GM13976 (cell line): Measurements from ENCODE around the gene MAGI3.

Experiments
- DNase-seq: peaks from one replicate; pipeline ENCODE4 v3.0.0; 2012; ENCODE audit warnings: low spot score
- in situ Hi-C: fragments of 300-500 bp; cut with MboI; formaldehyde crosslinking; loops from one replicate; pipeline ENCODE4 v1.12.0; 2022; ENCODE audit warnings: low sequenced_read_pairs, mixed read lengths, inconsistent platforms; ENCODE audit not compliant: unreplicated experiment
- TF ChIP-seq, protein P1 (sequence below): IDR thresholded peaks from 2 replicates; pipeline ENCODE4 v1.5.1; 2012; ENCODE audit warnings: borderline replicate concordance, mild to moderate bottlenecking; ENCODE audit not compliant: insufficient read depth; ENCODE audit errors: extremely low read depth, missing control alignments, control extremely low read depth

Gene MAGI3

DNA sequence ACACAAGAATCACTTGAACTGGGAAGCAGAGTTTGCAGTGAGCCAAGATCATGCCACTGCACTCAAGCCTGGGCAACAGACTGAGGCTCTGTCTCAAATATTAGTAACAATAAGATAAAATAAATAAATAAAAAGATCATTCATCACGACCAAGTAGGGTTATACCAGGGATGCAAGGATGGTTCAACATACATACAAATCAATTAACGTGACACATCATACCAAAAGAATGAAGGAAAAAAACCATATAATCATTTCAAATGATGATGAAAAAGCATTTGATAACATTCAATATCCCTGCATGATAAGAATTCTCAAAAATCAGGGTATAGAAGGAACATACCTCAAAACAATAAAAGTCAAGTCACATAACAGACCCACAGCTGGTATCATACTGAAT, 330.7 kb downstream of the MAGI3 start:
- no peak for DNase-seq
- in situ Hi-C loops = no loop called here
- TF ChIP-seq, protein P1, sequence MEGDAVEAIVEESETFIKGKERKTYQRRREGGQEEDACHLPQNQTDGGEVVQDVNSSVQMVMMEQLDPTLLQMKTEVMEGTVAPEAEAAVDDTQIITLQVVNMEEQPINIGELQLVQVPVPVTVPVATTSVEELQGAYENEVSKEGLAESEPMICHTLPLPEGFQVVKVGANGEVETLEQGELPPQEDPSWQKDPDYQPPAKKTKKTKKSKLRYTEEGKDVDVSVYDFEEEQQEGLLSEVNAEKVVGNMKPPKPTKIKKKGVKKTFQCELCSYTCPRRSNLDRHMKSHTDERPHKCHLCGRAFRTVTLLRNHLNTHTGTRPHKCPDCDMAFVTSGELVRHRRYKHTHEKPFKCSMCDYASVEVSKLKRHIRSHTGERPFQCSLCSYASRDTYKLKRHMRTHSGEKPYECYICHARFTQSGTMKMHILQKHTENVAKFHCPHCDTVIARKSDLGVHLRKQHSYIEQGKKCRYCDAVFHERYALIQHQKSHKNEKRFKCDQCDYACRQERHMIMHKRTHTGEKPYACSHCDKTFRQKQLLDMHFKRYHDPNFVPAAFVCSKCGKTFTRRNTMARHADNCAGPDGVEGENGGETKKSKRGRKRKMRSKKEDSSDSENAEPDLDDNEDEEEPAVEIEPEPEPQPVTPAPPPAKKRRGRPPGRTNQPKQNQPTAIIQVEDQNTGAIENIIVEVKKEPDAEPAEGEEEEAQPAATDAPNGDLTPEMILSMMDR = no peak

DNA sequence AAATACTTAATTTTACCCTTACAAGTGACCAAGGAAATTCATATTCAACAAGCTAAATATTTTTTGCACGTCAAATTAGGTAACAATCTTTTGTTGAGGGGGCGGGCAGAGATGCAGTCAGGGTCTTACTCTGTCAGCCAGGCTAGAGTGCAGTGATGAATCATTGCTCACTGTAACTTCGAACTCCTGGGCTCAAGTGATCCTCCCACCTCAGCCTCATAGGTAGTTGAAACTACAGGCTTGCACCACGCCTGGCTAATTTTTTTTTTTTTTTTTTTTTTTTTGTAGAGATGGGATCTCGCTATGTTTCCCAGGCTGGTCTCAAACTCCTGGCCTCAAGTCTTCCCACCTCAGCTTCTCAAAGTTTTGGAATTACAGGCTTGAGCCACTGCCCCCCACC, 342.5 kb downstream of the MAGI3 start:
- TF ChIP-seq, protein P1 = no peak
- no peak for DNase-seq
- in situ Hi-C loops = no loop called here

DNA sequence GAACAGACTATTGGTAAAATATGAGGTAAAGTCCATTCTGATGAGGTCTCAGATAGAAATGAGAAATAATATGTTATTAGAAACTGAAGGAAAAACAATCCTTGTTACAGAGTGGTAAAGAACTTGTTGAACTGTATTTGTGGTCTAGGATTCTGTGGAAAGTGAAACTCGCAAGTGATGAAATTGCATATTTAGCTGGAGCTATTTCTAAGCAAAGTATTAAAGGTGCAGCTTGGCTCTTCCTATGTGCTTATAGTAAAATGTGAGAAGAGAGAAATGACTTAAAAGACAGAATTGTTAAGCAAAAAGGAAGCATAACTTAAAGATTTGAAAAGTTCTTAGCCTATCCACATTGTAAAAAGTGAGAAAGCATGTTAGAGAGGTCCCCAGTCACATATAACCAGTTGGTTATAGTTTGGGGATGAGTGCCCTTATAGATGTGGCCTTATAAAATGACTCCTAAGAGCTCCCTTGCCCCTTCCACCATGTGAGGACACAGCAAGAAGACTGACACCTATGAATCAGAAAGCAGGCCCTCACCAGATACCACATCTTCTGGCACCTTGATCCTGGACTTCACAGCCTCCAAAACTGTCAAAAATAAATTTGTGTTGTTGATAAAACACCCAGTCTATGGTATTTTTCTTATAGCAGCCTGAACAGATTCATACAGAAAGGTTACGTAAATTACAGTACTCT, 344.2 kb downstream of the MAGI3 start:
- DNase-seq = no peak
- in situ Hi-C loops = no loop called here

More for the DNA sequence above, 344.2 kb downstream of the MAGI3 start:
- TF ChIP-seq, protein P1 = no peak
